Liver (tissue), 9 donors: ENCODE measurements around the gene LRCOL1. TPM values are rescaled to one million over a fixed set of nuclear protein-coding genes. Genes with fewer than 3 reads are reported as not detected.

ENCODE experiments used
- DNase-seq: peaks from one replicate; pipeline ENCODE4 v3.0.0-alpha.2; 2017; ENCODE audit warnings: low spot score
- H3K27ac ChIP-seq, 2 donors: one replicate each; pipeline ENCODE4 v1.7.0; 2013; ENCODE audit warnings: inconsistent platforms in 2 of 2, low read length in 2 of 2, control low read depth in 1 of 2, low read depth in 1 of 2, mild to moderate bottlenecking in 1 of 2
- H3K27me3 ChIP-seq, 4 donors: one replicate each; pipeline versions ENCODE4 v1.6.1 to v1.7.0; 2013; ENCODE audit warnings: low read length in 3 of 4, inconsistent platforms in 1 of 4, mild to moderate bottlenecking in 1 of 4, moderate library complexity in 1 of 4; ENCODE audit not compliant: control insufficient read depth in 4 of 4, insufficient read depth in 4 of 4
- H3K36me3 ChIP-seq, 4 donors: one replicate each; pipeline versions ENCODE4 v1.6.1 to v1.7.0; 2013; ENCODE audit warnings: low read length in 3 of 4, mild to moderate bottlenecking in 3 of 4, low read depth in 1 of 4, moderate library complexity in 1 of 4; ENCODE audit not compliant: control insufficient read depth in 4 of 4, insufficient read depth in 3 of 4
- H3K4me1 ChIP-seq, 4 donors: one replicate each; pipeline versions ENCODE4 v1.6.1 to v1.7.0; 2013; ENCODE audit warnings: low read length in 3 of 4, mild to moderate bottlenecking in 3 of 4, moderate library complexity in 1 of 4; ENCODE audit not compliant: control insufficient read depth in 4 of 4, insufficient read depth in 4 of 4
- H3K4me3 ChIP-seq, 3 donors: one replicate each; pipeline versions ENCODE4 v1.6.1 to v1.7.0; 2013; ENCODE audit warnings: low read length in 3 of 3, control low read depth in 1 of 3, low read depth in 1 of 3, mild to moderate bottlenecking in 1 of 3
- H3K9ac ChIP-seq, 2 donors: one replicate each; pipeline ENCODE4 v1.7.0; 2013; ENCODE audit warnings: low read length in 2 of 2, mild to moderate bottlenecking in 2 of 2, moderate library complexity in 2 of 2, control low read depth in 1 of 2, low read depth in 1 of 2
- H3K9me3 ChIP-seq, 4 donors: one replicate each; pipeline versions ENCODE4 v1.6.1 to v1.7.0; 2013; ENCODE audit warnings: low read length in 3 of 4; ENCODE audit not compliant: control insufficient read depth in 4 of 4
- EGR1 ChIP-seq, 2 donors: IDR thresholded peaks; 2 replicates each; pipeline ENCODE4 v1.6.1; 2016 to 2018; ENCODE audit warnings: antibody characterized with exemption in 2 of 2, low read depth in 2 of 2
- FOXA1 ChIP-seq: IDR thresholded peaks from 2 replicates; pipeline ENCODE4 v1.6.1; 2016; ENCODE audit warnings: antibody characterized with exemption
- FOXA2 ChIP-seq: IDR thresholded peaks from 2 replicates; pipeline ENCODE4 v1.6.1; 2016; ENCODE audit warnings: antibody characterized with exemption
- GABPA ChIP-seq, 2 donors: IDR thresholded peaks in 1 of 2; conservative IDR thresholded peaks in 1 of 2; 2 replicates each; pipeline ENCODE4 v1.6.1; 2016; ENCODE audit warnings: antibody characterized with exemption in 2 of 2, mild to moderate bottlenecking in 1 of 2, moderate library complexity in 1 of 2
- HNF4A ChIP-seq, 2 donors: conservative IDR thresholded peaks; 2 replicates each; pipeline ENCODE4 v1.6.1; 2016; ENCODE audit warnings: antibody characterized with exemption in 2 of 2, mild to moderate bottlenecking in 2 of 2
- HNF4G ChIP-seq: IDR thresholded peaks from 2 replicates; pipeline ENCODE4 v1.6.1; 2016; ENCODE audit warnings: antibody characterized with exemption
- JUND ChIP-seq, 2 donors: IDR thresholded peaks; 2 replicates each; pipeline ENCODE4 v1.6.1; 2016; ENCODE audit warnings: antibody characterized with exemption in 2 of 2
- MAX ChIP-seq: IDR thresholded peaks from 2 replicates; pipeline ENCODE4 v1.6.1; 2016; ENCODE audit warnings: antibody characterized with exemption
- NR2F2 ChIP-seq: IDR thresholded peaks from 2 replicates; pipeline ENCODE4 v1.6.1; 2016; ENCODE audit warnings: antibody characterized with exemption
- RAD21 ChIP-seq, 2 donors: IDR thresholded peaks; 2 replicates each; pipeline ENCODE4 v1.6.1; 2016; ENCODE audit warnings: antibody characterized with exemption in 2 of 2, mild to moderate bottlenecking in 2 of 2
- REST ChIP-seq: IDR thresholded peaks from 2 replicates; pipeline ENCODE4 v1.6.1; 2016; ENCODE audit warnings: antibody characterized with exemption, mild to moderate bottlenecking
- RXRA ChIP-seq, 2 donors: IDR thresholded peaks; 2 replicates each; pipeline ENCODE4 v1.6.1; 2017 to 2018; ENCODE audit warnings: antibody characterized with exemption in 2 of 2, mild to moderate bottlenecking in 1 of 2
- SP1 ChIP-seq: IDR thresholded peaks from 2 replicates; pipeline ENCODE4 v1.6.1; 2018; ENCODE audit warnings: antibody characterized with exemption, mild to moderate bottlenecking
- TAF1 ChIP-seq: conservative IDR thresholded peaks from 2 replicates; pipeline ENCODE4 v1.6.1; 2016; ENCODE audit warnings: antibody characterized with exemption, mild to moderate bottlenecking
- YY1 ChIP-seq: IDR thresholded peaks from 2 replicates; pipeline ENCODE4 v1.6.1; 2016; ENCODE audit warnings: antibody characterized with exemption, mild to moderate bottlenecking
- WGBS: extraction: QIAGEN DNeasy Blood & Tissue Kit; methylation state at CpG from one replicate; pipeline ENCODE4 v1.1.7; 2013; 5-methylcytosine and 5-hydroxymethylcytosine counted together
- polyA plus RNA-seq, 2 donors: library from polyadenylated mRNA; stranded (reverse) in 1 of 2; unstranded in 1 of 2; fragments of 200-250 nt in 1 of 2; fragments of >200 nt in 1 of 2; fragmentation: Nextera tagmentation in 1 of 2; extraction: Ambion mirVana in 1 of 2; gene quantifications; one replicate each; pipeline versions ENCODE4 v1.2.1 to v1.2.3, GENCODE V29; 2013 to 2015
- total RNA-seq, 2 donors: library from RNA; depleted of rRNA; stranded (reverse); fragments of >200 nt; gene quantifications; one replicate each; pipeline ENCODE4 v1.2.3, GENCODE V29; 2014
- TF ChIP-seq, protein P1 (sequence below): fragments of 150-350 bp; IDR thresholded peaks from 2 replicates; pipeline ENCODE4 v1.5.1; 2017; ENCODE audit warnings: improper control_type of control experiment, low read depth, low read length; ENCODE audit not compliant: missing input control
- TF ChIP-seq, protein P2 (sequence below): IDR thresholded peaks from 2 replicates; pipeline ENCODE4 v1.6.1; 2016; ENCODE audit warnings: antibody characterized with exemption
- TF ChIP-seq, protein P3 (sequence below): IDR thresholded peaks from 2 replicates; pipeline ENCODE4 v1.6.1; 2016; ENCODE audit warnings: antibody characterized with exemption
- donor health status: healthy.
- donor health status: healthy.
- donor health status: healthy.
- donor health status: healthy.
- donor health status: healthy.

The LRCOL1 gene
- total and polyA plus RNA-seq, 4 donors = 2.6 to 40.7 (median 5.9) TPM; not detected in 1

DNA sequence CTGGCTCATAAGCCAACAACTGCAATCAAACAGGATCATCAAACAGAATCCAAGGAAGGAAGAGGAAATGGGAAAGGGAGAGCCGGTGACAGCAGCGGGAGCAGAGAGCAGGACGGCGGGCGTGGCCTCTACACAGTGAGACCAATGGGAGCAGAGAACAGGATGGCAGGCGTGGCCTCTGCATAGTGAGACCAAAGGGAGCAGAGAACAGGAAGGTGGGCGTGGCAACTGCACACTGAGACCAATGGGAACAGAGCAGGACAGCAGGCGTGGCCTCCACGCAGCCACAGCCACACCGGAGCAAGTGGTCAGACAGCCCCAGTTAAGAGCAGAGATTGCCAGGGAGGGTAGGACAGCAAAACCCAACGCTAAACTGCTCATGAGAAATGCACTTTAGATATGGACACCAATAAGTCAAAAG lies 16.4 kb downstream of the LRCOL1 start:
- TF ChIP-seq SP1 (peak; percentile 75), TAF1 (no peak), RAD21 (IDR thresholded peaks at IDR 0.05) (peak in 1 of 2 donors; percentile 43)
- H3K4me3 ChIP-seq = no peak overlapping the region
- H3K27ac ChIP-seq = no peak overlapping the region
- WGBS = 48% methylated on average over 11 of the region's 11 CpGs
- H3K27me3 ChIP-seq = no peaks in the 10 kb centered on the region
- H3K4me1 ChIP-seq = peaks cover 0 to 10% (median 3%) of the 10 kb centered on the region in 4 donors
- H3K9ac ChIP-seq = no peak overlapping the region
- no peaks in the 10 kb centered on the region for H3K9me3 ChIP-seq
- peak; percentile 47 for DNase-seq
- H3K36me3 ChIP-seq = no peaks in the 10 kb centered on the region

- H3K4me1 ChIP-seq = peaks cover 0 to 6% (median 2%) of the 10 kb centered on the region in 4 donors
- no peak overlapping the region for H3K9ac ChIP-seq
- DNase-seq = no peak
- WGBS = 74% methylated on average over 18 of the region's 18 CpGs
- TF ChIP-seq HNF4A (conservative IDR thresholded peaks at IDR 0.05) = no peak
- TF ChIP-seq TAF1 = no peak
- TF ChIP-seq, protein P1, sequence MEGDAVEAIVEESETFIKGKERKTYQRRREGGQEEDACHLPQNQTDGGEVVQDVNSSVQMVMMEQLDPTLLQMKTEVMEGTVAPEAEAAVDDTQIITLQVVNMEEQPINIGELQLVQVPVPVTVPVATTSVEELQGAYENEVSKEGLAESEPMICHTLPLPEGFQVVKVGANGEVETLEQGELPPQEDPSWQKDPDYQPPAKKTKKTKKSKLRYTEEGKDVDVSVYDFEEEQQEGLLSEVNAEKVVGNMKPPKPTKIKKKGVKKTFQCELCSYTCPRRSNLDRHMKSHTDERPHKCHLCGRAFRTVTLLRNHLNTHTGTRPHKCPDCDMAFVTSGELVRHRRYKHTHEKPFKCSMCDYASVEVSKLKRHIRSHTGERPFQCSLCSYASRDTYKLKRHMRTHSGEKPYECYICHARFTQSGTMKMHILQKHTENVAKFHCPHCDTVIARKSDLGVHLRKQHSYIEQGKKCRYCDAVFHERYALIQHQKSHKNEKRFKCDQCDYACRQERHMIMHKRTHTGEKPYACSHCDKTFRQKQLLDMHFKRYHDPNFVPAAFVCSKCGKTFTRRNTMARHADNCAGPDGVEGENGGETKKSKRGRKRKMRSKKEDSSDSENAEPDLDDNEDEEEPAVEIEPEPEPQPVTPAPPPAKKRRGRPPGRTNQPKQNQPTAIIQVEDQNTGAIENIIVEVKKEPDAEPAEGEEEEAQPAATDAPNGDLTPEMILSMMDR = no peak
- no peak for TF ChIP-seq HNF4G
- TF ChIP-seq, protein P2, sequence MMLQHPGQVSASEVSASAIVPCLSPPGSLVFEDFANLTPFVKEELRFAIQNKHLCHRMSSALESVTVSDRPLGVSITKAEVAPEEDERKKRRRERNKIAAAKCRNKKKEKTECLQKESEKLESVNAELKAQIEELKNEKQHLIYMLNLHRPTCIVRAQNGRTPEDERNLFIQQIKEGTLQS = no peak
- no peak for TF ChIP-seq NR2F2
- TF ChIP-seq, protein P3, sequence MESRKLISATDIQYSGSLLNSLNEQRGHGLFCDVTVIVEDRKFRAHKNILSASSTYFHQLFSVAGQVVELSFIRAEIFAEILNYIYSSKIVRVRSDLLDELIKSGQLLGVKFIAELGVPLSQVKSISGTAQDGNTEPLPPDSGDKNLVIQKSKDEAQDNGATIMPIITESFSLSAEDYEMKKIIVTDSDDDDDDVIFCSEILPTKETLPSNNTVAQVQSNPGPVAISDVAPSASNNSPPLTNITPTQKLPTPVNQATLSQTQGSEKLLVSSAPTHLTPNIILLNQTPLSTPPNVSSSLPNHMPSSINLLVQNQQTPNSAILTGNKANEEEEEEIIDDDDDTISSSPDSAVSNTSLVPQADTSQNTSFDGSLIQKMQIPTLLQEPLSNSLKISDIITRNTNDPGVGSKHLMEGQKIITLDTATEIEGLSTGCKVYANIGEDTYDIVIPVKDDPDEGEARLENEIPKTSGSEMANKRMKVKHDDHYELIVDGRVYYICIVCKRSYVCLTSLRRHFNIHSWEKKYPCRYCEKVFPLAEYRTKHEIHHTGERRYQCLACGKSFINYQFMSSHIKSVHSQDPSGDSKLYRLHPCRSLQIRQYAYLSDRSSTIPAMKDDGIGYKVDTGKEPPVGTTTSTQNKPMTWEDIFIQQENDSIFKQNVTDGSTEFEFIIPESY = no peak
- no peak for TF ChIP-seq JUND (IDR thresholded peaks at IDR 0.05)
- no peak for TF ChIP-seq YY1
- no peak for TF ChIP-seq GABPA (IDR thresholded peaks at IDR 0.05 in 1 of 2, conservative IDR thresholded peaks at IDR 0.05 in 1 of 2)
- no peak for TF ChIP-seq FOXA2
- TF ChIP-seq MAX = no peak
- no peak for TF ChIP-seq EGR1 (IDR thresholded peaks at IDR 0.05; ENCODE audit: low read depth in 2 of 2)
- TF ChIP-seq REST = no peak
- no peak for TF ChIP-seq FOXA1
- no peak for TF ChIP-seq SP1
- TF ChIP-seq RXRA (IDR thresholded peaks at IDR 0.05) = no peak
- H3K36me3 ChIP-seq = no peaks in the 10 kb centered on the region
- H3K27me3 ChIP-seq = no peaks in the 10 kb centered on the region
- H3K27ac ChIP-seq = no peak overlapping the region
- H3K4me3 ChIP-seq = no peak overlapping the region
- no peaks in the 10 kb centered on the region for H3K9me3 ChIP-seq
These were observed 16.9 kb downstream of the LRCOL1 start for GRCh38 chr12:132593521-132593920.
